Calu3 (cell line): Measurements from ENCODE around the gene SH2B3. TPM values are rescaled to one million over a fixed set of nuclear protein-coding genes. Genes with fewer than 3 reads are reported as not detected.

Experiments
- BruUV-seq: library from RNA; stranded (reverse); fragments of 400-500 nt; replicated peaks from 2 replicates; lab custom pipeline; 2021; lab: Mats Ljungman, UMichigan
- CTCF ChIA-PET: fragments of 300-600 bp; sonication (Branson Sonifier 250); formaldehyde crosslinking; loops from one replicate; lab custom pipeline; 2022; ENCODE audit warnings: antibody characterized with exemption; lab: Charles Lee
- DNase-seq: peaks from one replicate; pipeline ENCODE4 v3.0.0; 2022
- H3K27ac Mint-ChIP-seq: one replicate; pipeline ENCODE4 v1.8.0; 2022; ENCODE audit warnings: mixed read lengths; ENCODE audit not compliant: unreplicated experiment
- H3K27me3 Mint-ChIP-seq: one replicate; pipeline ENCODE4 v1.8.0; 2022; ENCODE audit warnings: mixed read lengths; ENCODE audit not compliant: unreplicated experiment
- H3K36me3 Mint-ChIP-seq: one replicate; pipeline ENCODE4 v1.8.0; 2022; ENCODE audit warnings: mild to moderate bottlenecking, moderate library complexity, mixed read lengths; ENCODE audit not compliant: insufficient read depth, unreplicated experiment
- H3K4me1 Mint-ChIP-seq: one replicate; pipeline ENCODE4 v1.8.0; 2022; ENCODE audit warnings: mild to moderate bottlenecking, low read depth, mixed read lengths; ENCODE audit not compliant: unreplicated experiment
- H3K4me3 Mint-ChIP-seq: one replicate; pipeline ENCODE4 v1.8.0; 2022; ENCODE audit warnings: mild to moderate bottlenecking, low read depth, moderate library complexity, mixed read lengths; ENCODE audit not compliant: unreplicated experiment
- H3K9me3 Mint-ChIP-seq: one replicate; pipeline ENCODE4 v1.8.0; 2022; ENCODE audit warnings: low read depth, mixed read lengths; ENCODE audit not compliant: unreplicated experiment
- intact Hi-C: fragments of 100-400 bp; cut with micrococcal nuclease; formaldehyde crosslinking; loops from one replicate; pipeline ENCODE4 v1.10.0; 2022; ENCODE audit not compliant: unreplicated experiment
- total RNA-seq: library from RNA; stranded (reverse); gene quantifications from 2 replicates; pipeline ENCODE4 v1.2.3, GENCODE V29; 2022
- TF ChIP-seq, protein P1 (sequence below): fragments of 200-600 bp; IDR thresholded peaks from one replicate; pipeline ENCODE4 v1.8.0; 2022; ENCODE audit warnings: antibody characterized with exemption; ENCODE audit not compliant: unreplicated experiment

Gene SH2B3
- total RNA-seq, 1 experiment from 2014 or later, result 14.3 TPM

DNA sequence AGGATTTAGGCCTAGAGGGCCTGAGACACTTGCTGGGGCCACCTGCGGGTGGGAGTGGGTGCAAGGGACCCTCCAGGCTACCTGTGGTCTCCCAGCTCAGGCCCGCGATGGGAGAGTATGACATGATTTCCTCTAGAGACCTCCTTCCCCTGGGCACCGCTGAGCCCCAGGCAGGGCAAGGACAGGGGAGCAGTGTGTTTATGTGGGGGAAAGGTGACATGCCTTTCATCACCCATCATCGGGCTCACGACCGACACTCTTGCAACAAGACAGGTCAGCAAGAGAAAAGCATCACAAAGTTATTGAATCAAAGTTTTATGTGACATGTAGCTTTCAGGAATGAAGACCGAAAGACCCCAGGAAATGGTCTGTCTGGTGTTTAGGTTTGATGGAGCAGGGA lies 19.9 kb downstream of the SH2B3 start:
- intact Hi-C loops, result no loop called here
- TF ChIP-seq, protein P1, sequence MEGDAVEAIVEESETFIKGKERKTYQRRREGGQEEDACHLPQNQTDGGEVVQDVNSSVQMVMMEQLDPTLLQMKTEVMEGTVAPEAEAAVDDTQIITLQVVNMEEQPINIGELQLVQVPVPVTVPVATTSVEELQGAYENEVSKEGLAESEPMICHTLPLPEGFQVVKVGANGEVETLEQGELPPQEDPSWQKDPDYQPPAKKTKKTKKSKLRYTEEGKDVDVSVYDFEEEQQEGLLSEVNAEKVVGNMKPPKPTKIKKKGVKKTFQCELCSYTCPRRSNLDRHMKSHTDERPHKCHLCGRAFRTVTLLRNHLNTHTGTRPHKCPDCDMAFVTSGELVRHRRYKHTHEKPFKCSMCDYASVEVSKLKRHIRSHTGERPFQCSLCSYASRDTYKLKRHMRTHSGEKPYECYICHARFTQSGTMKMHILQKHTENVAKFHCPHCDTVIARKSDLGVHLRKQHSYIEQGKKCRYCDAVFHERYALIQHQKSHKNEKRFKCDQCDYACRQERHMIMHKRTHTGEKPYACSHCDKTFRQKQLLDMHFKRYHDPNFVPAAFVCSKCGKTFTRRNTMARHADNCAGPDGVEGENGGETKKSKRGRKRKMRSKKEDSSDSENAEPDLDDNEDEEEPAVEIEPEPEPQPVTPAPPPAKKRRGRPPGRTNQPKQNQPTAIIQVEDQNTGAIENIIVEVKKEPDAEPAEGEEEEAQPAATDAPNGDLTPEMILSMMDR, result no peak
- H3K4me1 Mint-ChIP-seq, result peaks cover 24% of the 10 kb centered on the region
- peak overlapping the region; percentile 39 for H3K4me3 Mint-ChIP-seq
- DNase-seq, result peak; percentile 58
- peaks cover 31% of the 10 kb centered on the region for H3K36me3 Mint-ChIP-seq
- no TSS peak for BruUV-seq
- no peaks in the 10 kb centered on the region for H3K9me3 Mint-ChIP-seq
- CTCF ChIA-PET, result interaction anchor here (0.6 to 1.8 kb wide), 3 partner anchors 9 to 29 kb away, joined by 3 to 7 read pairs (median 4); no protein-coding TSS in a partner anchor
- peak overlapping the region; percentile 68 for H3K27ac Mint-ChIP-seq
- no peaks in the 10 kb centered on the region for H3K27me3 Mint-ChIP-seq

DNA sequence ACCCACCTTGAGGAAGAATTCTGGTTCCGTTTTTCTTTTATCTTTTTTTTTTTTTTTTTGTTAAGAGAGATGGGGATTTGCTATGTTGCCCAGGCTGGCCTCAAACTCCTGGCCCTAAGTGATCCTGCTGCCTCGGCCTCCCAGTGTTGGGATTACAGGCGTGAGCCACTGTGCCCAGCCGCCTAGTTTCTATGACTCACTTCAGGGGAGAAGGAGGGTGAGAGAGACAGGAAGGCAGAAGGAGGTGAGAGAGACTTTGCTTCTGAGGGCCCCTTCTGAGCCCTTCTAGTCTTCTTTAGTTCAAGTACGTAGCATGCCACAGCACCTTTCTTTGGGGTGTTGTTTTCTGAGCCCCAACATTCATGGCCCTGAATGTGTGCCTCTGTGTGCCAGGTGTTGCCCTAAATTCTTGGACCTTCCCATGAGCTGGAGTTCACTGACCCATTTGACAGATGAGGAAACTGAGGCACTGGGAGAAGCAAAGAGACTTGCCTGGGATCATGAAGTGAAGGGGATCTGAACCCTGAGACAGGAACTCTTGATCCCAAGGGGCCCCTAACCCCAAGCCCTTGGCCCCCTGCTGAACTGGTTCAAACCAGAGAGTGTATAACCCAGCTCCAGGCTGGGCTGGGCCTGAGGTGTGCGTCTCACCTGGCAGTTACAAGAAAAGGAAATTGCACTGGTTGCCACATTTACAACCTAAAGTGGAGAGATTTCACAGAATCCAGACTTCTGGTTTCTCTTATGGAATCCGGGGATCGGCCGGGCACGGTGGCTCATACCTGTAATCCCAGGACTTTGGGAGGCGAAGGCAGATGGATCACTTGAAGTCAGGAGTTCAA lies 20.8 kb downstream of the SH2B3 start:
- H3K4me3 Mint-ChIP-seq, result no peak overlapping the region
- H3K27me3 Mint-ChIP-seq, result no peaks in the 10 kb centered on the region
- no peak for DNase-seq
- H3K4me1 Mint-ChIP-seq, result peaks cover 31% of the 10 kb centered on the region
- intact Hi-C loops, result no loop called here
- H3K9me3 Mint-ChIP-seq, result no peaks in the 10 kb centered on the region
- BruUV-seq, result no TSS peak
- CTCF ChIA-PET, result interaction anchor here (0.5 to 1.8 kb wide), 4 partner anchors 11 to 215 kb away, joined by 4 to 8 read pairs (median 6); no protein-coding TSS in a partner anchor
- TF ChIP-seq, protein P1, result no peak
- H3K27ac Mint-ChIP-seq, result peak overlapping the region; percentile 68
- peaks cover 28% of the 10 kb centered on the region for H3K36me3 Mint-ChIP-seq

DNA sequence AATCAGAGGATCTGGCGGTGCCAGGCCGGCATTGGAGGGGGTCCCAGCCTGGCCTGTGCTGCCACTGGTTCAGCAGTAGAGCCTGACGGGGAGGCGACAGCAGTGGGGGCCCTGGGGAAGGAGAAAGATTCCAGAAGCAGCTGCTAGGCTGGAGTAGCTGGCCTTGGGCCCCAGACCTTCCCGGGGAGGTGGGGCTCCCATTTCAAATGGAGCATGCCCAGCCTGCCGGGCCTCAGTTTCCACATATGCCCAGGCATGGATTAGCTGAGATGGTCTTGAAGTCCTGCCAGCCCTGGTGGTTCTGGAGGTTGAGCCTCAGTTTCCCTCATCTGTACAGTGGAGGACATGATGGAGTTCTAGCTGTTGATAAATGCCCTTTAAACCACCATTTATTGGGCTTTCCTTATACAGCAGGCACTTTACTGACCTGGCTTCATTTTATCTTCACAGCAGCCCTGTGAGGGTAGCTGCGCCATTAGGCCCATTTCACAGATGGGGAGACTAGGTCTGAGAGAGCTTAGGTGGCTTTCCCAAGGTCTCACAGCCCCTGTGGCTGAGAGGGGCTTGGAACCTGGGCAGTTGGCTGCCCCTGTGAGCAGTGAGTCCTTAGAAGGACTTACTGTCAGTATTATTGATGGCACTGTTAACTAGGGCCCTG lies 21.8 kb downstream of the SH2B3 start:
- no TSS peak for BruUV-seq
- Mint-ChIP-seq H3K36me3 (peaks cover 34% of the 10 kb centered on the region), H3K27ac (no peak overlapping the region), H3K9me3 (no peaks in the 10 kb centered on the region), H3K27me3 (no peaks in the 10 kb centered on the region), H3K4me3 (no peak overlapping the region), H3K4me1 (peaks cover 39% of the 10 kb centered on the region)
- DNase-seq, result no peak
- TF ChIP-seq, protein P1, result no peak
- intact Hi-C loops, result no loop called here
- CTCF ChIA-PET, result interaction anchor here (0.5 to 0.7 kb wide), 2 partner anchors 10 to 214 kb away, joined by 6 to 8 read pairs; no protein-coding TSS in a partner anchor

DNA sequence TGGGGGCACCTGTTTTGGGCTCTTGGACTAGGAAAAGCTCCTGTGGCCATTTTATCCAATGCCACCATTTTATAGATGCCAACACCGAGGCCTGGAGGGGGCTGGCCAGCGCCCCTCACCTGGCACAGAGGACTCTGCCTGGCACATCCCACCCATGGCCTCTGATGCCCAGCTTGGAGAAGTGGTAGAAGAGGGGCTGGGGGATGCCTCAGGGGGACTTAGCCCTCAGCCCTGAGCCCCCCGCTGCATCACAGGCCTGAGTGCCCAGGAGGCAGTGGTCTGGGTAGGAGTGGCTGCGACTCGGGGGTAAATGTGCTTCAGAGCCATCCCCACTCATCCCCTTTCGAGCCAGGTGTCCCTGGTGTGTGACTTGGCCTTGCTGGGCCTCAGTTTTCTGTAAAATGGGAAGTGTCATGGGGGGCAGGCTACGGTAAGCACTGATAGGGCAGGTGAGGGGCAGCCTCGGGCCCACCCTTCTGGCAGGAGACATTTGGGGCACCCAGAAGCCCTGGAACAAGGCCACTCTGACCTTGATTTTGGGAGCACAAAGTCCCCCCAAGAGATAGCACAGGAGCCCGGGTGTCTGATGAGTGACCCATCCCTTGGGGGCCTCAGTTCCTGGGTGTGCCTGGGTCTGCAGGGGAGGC lies 22.5 kb downstream of the SH2B3 start:
- H3K4me1 Mint-ChIP-seq, result peaks cover 39% of the 10 kb centered on the region

More for the DNA sequence above, 22.5 kb downstream of the SH2B3 start:
- H3K27ac Mint-ChIP-seq, result no peak overlapping the region
- intact Hi-C loops, result no loop called here
- H3K36me3 Mint-ChIP-seq, result peaks cover 39% of the 10 kb centered on the region
- CTCF ChIA-PET, result no interaction called here
- no TSS peak for BruUV-seq
- no peak for DNase-seq
- no peak overlapping the region for H3K4me3 Mint-ChIP-seq
- no peaks in the 10 kb centered on the region for H3K9me3 Mint-ChIP-seq
- no peaks in the 10 kb centered on the region for H3K27me3 Mint-ChIP-seq
- TF ChIP-seq, protein P1, result no peak
